Measurements from ENCODE around the gene PRR20G. TPM values are rescaled to one million over a fixed set of nuclear protein-coding genes. Genes with fewer than 3 reads are reported as not detected.

The PRR20G gene
- total and polyA plus RNA-seq, 7 experiments from 2014 or later: not detected

GRCh38 chr3:127247292-127247691 is 40.6 kb downstream of the PRR20G start:
- no peak for DNase-seq

GRCh38 chr3:127238602-127239001 is 49.2 kb downstream of the PRR20G start:
- no peak overlapping the region for H3K4me3 Mint-ChIP-seq
- no peaks in the 10 kb centered on the region for H3K36me3 ChIP-seq (ENCODE audit: control insufficient read depth in 2 of 3, insufficient read depth in 3 of 3, low read length in 3 of 3)
- no peak overlapping the region for H3K27ac ChIP-seq (ENCODE audit: low read depth, low read length)
- no peaks in the 10 kb centered on the region for H3K4me1 ChIP-seq (ENCODE audit: control insufficient read depth in 2 of 2, insufficient read depth in 2 of 2, low read length in 2 of 2)
- peaks cover 7 to 41% (median 12%) of the 10 kb centered on the region in 11 donors for H3K9me3 Mint-ChIP-seq
- peaks cover 8 to 39% (median 20%) of the 10 kb centered on the region in 5 donors for H3K27me3 Mint-ChIP-seq
- intact Hi-C loops (cut with micrococcal nuclease): no loop called here
- no peak overlapping the region for H3K4me3 ChIP-seq (ENCODE audit: low read length)
- POLR2A ChIA-PET: no interaction called here
- H3K27me3 ChIP-seq (ENCODE audit: control insufficient read depth in 2 of 2, insufficient read depth in 2 of 2, low read length in 2 of 2): no peaks in the 10 kb centered on the region
- CTCF ChIA-PET: no interaction called here
- no peak overlapping the region for H3K27ac Mint-ChIP-seq
- ATAC-seq (no peak), DNase-seq (no peak)
- H3K36me3 Mint-ChIP-seq: peaks cover 0 to 14% (median 4%) of the 10 kb centered on the region in 5 donors
- H3K4me1 Mint-ChIP-seq: no peaks in the 10 kb centered on the region
- peaks cover 0 to 4% (median 0%) of the 10 kb centered on the region in 3 experiments for H3K9me3 ChIP-seq (ENCODE audit: control insufficient read depth in 2 of 3, low read length in 3 of 3)

More at GRCh38 chr3:127247292-127247691, 40.6 kb downstream of the PRR20G start:
- intact Hi-C loops (cut with micrococcal nuclease): no loop called here
- Mint-ChIP-seq H3K4me1 (no peaks in the 10 kb centered on the region), H3K27me3 (peaks cover 0 to 4% (median 2%) of the 10 kb centered on the region in 5 donors), H3K27ac (no peak overlapping the region), H3K9me3 (peaks cover 8 to 77% (median 45%) of the 10 kb centered on the region in 11 donors), H3K36me3 (peaks cover 0 to 9% (median 7%) of the 10 kb centered on the region in 5 donors), H3K4me3 (no peak overlapping the region)
- Histone ChIP-seq H3K9me3 (ENCODE audit: control insufficient read depth in 2 of 3, low read length in 3 of 3) (peaks cover 3 to 52% (median 7%) of the 10 kb centered on the region in 3 experiments), H3K4me1 (ENCODE audit: control insufficient read depth in 2 of 2, insufficient read depth in 2 of 2, low read length in 2 of 2) (no peaks in the 10 kb centered on the region), H3K4me3 (ENCODE audit: low read length) (no peak overlapping the region), H3K27ac (ENCODE audit: low read depth, low read length) (no peak overlapping the region), H3K27me3 (ENCODE audit: control insufficient read depth in 2 of 2, insufficient read depth in 2 of 2, low read length in 2 of 2) (no peaks in the 10 kb centered on the region), H3K36me3 (ENCODE audit: control insufficient read depth in 2 of 3, insufficient read depth in 3 of 3, low read length in 3 of 3) (no peaks in the 10 kb centered on the region)
- POLR2A ChIA-PET: no interaction called here
- CTCF ChIA-PET: interaction anchor here (0.7 kb wide), 1 partner anchor 729 kb away, joined by 3 read pairs; no protein-coding TSS in a partner anchor
- no peak for ATAC-seq

GRCh38 chr3:127237835-127238234 is 50.0 kb downstream of the PRR20G start:
- Histone ChIP-seq H3K27ac (ENCODE audit: low read depth, low read length) (no peak overlapping the region), H3K36me3 (ENCODE audit: control insufficient read depth in 2 of 3, insufficient read depth in 3 of 3, low read length in 3 of 3) (no peaks in the 10 kb centered on the region), H3K27me3 (ENCODE audit: control insufficient read depth in 2 of 2, insufficient read depth in 2 of 2, low read length in 2 of 2) (no peaks in the 10 kb centered on the region), H3K4me3 (ENCODE audit: low read length) (no peak overlapping the region), H3K9me3 (ENCODE audit: control insufficient read depth in 2 of 3, low read length in 3 of 3) (peaks cover 0 to 4% (median 0%) of the 10 kb centered on the region in 3 experiments), H3K4me1 (ENCODE audit: control insufficient read depth in 2 of 2, insufficient read depth in 2 of 2, low read length in 2 of 2) (no peaks in the 10 kb centered on the region)
- Mint-ChIP-seq H3K27ac (no peak overlapping the region), H3K36me3 (peaks cover 0 to 14% (median 4%) of the 10 kb centered on the region in 5 donors), H3K9me3 (peaks cover 7 to 41% (median 10%) of the 10 kb centered on the region in 11 donors), H3K27me3 (peaks cover 8 to 39% (median 20%) of the 10 kb centered on the region in 5 donors), H3K4me3 (no peak overlapping the region), H3K4me1 (no peaks in the 10 kb centered on the region)
- CTCF ChIA-PET: no interaction called here
- DNase-seq: no peak
- intact Hi-C loops (cut with micrococcal nuclease): no loop called here
- ATAC-seq: no peak
- POLR2A ChIA-PET: no interaction called here

- no peaks in the 10 kb centered on the region for H3K4me1 ChIP-seq (ENCODE audit: control insufficient read depth in 2 of 2, insufficient read depth in 2 of 2, low read length in 2 of 2)
- no peaks in the 10 kb centered on the region for H3K9me3 ChIP-seq (ENCODE audit: control insufficient read depth in 2 of 3, low read length in 3 of 3)
- ChIA-PET POLR2A (no interaction called here), CTCF (interaction anchor here (0.6 kb wide), 1 partner anchor 782 kb away, joined by 3 read pairs; no protein-coding TSS in a partner anchor)
- H3K4me3 Mint-ChIP-seq: no peak overlapping the region
- H3K36me3 ChIP-seq (ENCODE audit: control insufficient read depth in 2 of 3, insufficient read depth in 3 of 3, low read length in 3 of 3): no peaks in the 10 kb centered on the region
- H3K27ac ChIP-seq (ENCODE audit: low read depth, low read length): no peak overlapping the region
- H3K27ac Mint-ChIP-seq: no peak overlapping the region
- H3K36me3 Mint-ChIP-seq: peaks cover 0 to 4% (median 0%) of the 10 kb centered on the region in 5 donors
- peaks cover 0 to 28% (median 7%) of the 10 kb centered on the region in 11 donors for H3K9me3 Mint-ChIP-seq
- no peak overlapping the region for H3K4me3 ChIP-seq (ENCODE audit: low read length)
- no peak for DNase-seq
- no peak for ATAC-seq
- no peaks in the 10 kb centered on the region for H3K4me1 Mint-ChIP-seq
- intact Hi-C loops (cut with micrococcal nuclease): no loop called here
- no peaks in the 10 kb centered on the region for H3K27me3 ChIP-seq (ENCODE audit: control insufficient read depth in 2 of 2, insufficient read depth in 2 of 2, low read length in 2 of 2)
- H3K27me3 Mint-ChIP-seq: peaks cover 5 to 34% (median 16%) of the 10 kb centered on the region in 5 donors
Measured at GRCh38 chr3:127235706-127236105, 52.1 kb downstream of the PRR20G start.

- no peaks in the 10 kb centered on the region for H3K4me1 ChIP-seq (ENCODE audit: control insufficient read depth in 2 of 2, insufficient read depth in 2 of 2, low read length in 2 of 2)
- H3K9me3 Mint-ChIP-seq: peaks cover 0 to 22% (median 6%) of the 10 kb centered on the region in 11 donors
- no peaks in the 10 kb centered on the region for H3K36me3 ChIP-seq (ENCODE audit: control insufficient read depth in 2 of 3, insufficient read depth in 3 of 3, low read length in 3 of 3)
- H3K4me3 Mint-ChIP-seq: no peak overlapping the region
- H3K4me3 ChIP-seq (ENCODE audit: low read length): no peak overlapping the region
- POLR2A ChIA-PET: no interaction called here
- no peak for DNase-seq
- no peaks in the 10 kb centered on the region for H3K4me1 Mint-ChIP-seq
- no peaks in the 10 kb centered on the region for H3K27me3 ChIP-seq (ENCODE audit: control insufficient read depth in 2 of 2, insufficient read depth in 2 of 2, low read length in 2 of 2)
- peaks cover 4 to 31% (median 16%) of the 10 kb centered on the region in 5 donors for H3K27me3 Mint-ChIP-seq
- CTCF ChIA-PET: no interaction called here
- ATAC-seq: no peak
- H3K27ac Mint-ChIP-seq: no peak overlapping the region
- peaks cover 0 to 4% (median 2%) of the 10 kb centered on the region in 5 donors for H3K36me3 Mint-ChIP-seq
- no peak overlapping the region for H3K27ac ChIP-seq (ENCODE audit: low read depth, low read length)
- H3K9me3 ChIP-seq (ENCODE audit: control insufficient read depth in 2 of 3, low read length in 3 of 3): no peaks in the 10 kb centered on the region
- intact Hi-C loops (cut with micrococcal nuclease): no loop called here
Measured at GRCh38 chr3:127234778-127235177, 53.1 kb downstream of the PRR20G start.

Other genes with a start within 250 kb of the PRR20G start
- gene PRR23E, start 94.9 kb downstream of the PRR20G start, total RNA-seq: not detected
- not detected for gene PRR23E, start 94.9 kb downstream of the PRR20G start, polyA plus RNA-seq

All from naive thymus-derived CD4-positive, alpha-beta T cell (primary cell).